NCI-H345 (cell line): ENCODE results near the gene RAB3A.
A peak's percentile ranks its signal among the peaks of the same experiment; 100 is the strongest.
"Not testable (repeated sequence)": the region's sequence is repeated elsewhere in the genome, so short reads cannot be mapped to it uniquely, and the experiment has no call there.

Experiments
- DNase-seq: peaks from one replicate; lab custom pipeline; 2025; lab: John Stamatoyannopoulos, UW

RAB3A gene

DNA sequence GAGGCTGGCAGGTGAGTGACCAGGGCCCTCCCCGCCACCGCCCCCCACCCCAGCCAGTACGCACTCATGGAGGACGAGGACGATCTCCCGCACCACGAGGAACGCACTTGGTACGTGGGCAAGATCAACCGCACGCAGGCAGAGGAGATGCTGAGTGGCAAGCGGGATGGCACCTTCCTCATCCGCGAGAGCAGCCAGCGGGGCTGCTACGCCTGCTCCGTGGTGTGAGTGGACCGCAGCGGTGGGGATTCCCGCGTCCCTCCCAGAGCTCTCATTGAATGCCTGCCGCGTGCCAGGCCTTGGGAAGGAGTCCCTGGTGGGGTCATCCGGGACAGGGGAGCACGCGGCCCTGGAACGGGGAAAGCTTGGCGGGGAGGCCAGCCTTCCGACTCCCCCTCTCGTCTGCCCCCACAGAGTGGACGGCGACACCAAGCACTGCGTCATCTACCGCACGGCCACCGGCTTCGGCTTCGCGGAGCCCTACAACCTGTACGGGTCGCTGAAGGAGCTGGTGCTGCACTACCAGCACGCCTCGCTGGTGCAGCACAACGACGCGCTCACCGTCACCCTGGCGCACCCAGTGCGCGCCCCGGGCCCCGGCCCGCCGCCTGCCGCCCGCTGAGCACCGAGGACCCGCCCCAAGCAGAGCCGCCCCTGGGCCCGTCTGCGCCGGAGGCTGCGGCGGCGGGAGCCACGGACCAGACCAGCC is 35.0 kb downstream of the RAB3A start:
- DNase-seq, result no peak

DNA sequence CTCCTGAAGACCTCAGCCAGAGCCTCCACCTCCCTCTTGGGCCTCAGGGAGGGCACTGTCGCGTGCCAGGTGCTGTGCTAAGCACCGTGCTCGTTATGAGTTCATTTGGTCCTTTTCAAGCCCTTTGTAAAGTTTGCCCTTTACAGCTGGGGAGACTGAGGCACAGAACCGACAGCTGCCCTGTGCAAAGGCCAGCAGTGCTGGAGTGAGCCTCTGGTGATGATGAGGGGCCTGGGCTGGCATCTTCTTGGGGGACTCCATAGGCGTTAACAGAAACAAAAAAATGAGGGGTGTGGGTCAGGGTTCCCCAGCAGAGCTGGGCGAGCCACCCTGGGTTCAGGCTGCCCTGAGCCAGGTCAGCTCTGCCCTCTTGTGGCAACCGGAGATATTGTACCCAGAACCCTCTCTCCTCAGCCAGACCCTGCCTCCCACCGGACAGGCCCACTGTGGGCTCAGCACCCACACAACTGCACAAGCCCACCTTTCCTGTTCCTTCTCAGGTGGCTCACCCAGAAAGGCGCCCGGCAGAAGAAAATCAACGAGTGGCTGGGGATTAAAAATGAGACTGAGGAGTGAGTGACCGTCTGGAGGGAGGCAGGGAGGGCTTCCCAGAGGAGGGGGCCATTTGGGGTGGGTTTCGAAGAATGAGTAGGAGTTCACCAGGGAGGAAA is 35.7 kb downstream of the RAB3A start:
- DNase-seq, result peak; percentile 5

DNA sequence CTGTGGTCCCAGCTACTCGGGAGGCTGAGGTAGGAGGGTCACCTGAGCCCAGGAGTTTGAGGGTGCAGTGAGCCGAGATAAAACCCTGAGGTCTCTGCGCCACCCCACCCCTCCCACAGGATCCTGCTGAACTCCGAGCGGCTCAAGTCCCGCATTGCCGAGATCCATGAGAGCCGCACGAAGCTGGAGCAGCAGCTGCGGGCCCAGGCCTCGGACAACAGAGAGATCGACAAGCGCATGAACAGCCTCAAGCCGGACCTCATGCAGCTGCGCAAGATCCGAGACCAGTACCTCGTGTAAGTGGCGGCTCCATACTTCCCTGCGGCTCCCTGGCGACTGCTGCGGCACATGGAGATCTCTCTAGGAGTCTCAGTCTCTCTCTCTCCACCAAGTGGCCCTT is 36.8 kb downstream of the RAB3A start:
- DNase-seq, result no peak

- no peak for DNase-seq
These were observed 37.9 kb downstream of the RAB3A start for GRCh38 chr19:18165794-18166544.

DNA sequence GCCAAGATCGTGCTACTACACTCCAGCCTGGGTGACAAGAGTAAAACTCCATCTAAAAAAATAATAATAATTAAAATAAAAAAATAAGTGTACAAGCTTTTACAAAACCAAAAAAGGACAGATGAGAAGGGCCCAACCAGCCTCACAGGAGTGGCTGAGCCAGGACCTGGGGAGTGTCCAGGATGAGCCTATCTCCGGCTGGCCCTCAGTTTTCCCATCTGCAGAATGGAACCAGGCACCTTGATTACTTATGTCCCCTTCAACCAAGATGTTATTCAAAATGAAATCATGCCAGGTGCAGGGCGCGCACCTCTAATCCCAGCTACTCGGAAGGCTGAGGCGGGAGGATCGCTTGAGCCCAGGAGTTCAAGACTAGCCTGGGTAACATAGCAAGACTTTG is 39.8 kb downstream of the RAB3A start:
- DNase-seq, result no peak

DNA sequence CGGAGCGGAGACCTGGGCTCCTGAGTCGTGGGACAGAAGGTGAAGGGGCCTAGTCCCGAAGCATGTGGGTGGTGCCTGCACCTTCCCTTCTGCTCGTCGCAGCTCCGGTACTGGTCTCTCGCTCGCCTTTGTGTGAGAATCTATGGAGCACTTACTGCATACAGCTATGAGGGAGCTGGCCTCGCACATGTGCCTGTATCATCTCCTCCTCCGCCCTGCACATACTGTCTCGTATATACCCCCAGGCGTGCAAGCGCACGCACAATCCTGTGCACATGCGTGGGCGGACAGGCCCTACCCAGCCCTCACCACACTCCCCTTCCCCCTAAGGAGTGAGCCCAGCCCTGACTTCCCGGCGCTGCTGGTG is 42.2 kb downstream of the RAB3A start:
- no peak for DNase-seq

GRCh38 chr19:18160971-18161635 is 42.7 kb downstream of the RAB3A start:
- DNase-seq, result no peak

DNA sequence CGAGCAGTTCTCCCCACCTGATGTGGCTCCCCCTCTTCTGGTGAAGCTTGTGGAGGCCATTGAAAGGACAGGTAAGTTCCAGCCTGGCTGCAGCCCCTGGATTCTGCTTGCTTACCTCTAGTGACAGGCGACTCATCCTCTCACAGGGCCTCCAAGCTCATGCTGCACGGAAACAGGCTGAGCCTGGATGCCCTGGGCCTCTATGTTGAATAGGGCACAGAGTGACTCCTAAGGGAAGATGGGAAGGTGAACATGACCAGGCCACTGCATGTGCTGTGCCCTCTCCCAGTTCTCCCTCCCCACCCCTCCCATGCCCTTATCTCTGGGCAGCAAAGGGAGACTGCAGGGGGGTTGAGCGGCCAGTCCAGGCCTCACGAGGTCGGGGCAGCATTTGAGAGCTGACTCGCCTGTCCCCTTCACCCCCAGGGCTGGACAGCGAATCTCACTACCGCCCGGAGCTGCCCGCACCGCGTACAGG is 43.3 kb downstream of the RAB3A start:
- DNase-seq, result no peak

- DNase-seq, result no peak
These were observed 44.0 kb downstream of the RAB3A start for GRCh38 chr19:18159810-18160209.

DNA sequence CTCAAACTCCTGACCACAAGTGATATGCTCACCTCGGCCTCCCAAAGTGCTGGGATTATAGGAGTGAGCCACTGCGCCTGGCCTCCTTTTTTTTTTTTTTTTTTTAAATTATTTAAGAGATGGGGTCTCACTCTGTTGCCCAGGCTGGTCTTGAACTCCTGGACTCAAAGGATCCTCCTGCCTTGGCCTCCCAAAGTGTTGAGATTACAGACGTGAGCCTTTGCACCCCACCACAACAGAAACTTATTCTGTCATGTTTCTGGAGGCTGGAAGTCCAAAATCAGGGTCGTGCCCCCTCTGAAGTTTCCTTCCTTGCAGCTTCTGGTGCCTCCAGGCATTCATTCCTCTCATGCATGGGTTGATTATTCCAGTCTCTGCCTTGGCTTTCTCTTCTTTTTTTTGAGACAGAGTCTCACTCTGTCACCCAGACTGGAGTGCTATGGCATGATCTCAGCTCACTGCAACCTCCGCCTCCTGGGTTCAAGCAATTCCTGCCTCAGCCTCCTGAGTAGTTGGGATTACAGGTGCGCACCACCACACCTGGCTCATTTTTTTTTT is 44.7 kb downstream of the RAB3A start:
- DNase-seq, result not testable (repeated sequence)

DNA sequence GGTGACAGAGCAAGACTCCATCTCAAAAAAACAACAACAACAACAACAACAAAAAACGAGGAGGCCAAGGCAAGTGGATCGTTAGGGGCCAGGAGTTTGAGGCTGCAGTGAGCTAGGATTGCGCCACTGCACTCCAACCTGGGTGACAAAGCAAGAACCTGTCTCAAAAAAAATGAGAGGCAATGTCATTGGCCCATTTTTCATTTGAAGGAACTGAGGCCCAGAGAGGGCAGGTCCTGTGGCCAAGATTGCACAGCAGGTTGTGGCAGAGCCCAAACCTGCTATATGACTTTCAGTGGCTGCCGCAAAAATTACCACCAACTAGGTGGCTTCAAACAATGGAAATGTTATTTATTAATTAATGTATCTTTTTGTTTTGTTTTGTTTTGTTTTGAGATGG is 45.4 kb downstream of the RAB3A start:
- DNase-seq, result no peak

GRCh38 chr19:18157465-18158063 is 46.3 kb downstream of the RAB3A start:
- DNase-seq, result peak; percentile 87

GRCh38 chr19:18156841-18157464 is 46.9 kb downstream of the RAB3A start:
- peak; percentile 82 for DNase-seq

GRCh38 chr19:18156268-18156667 is 47.6 kb downstream of the RAB3A start:
- DNase-seq, result no peak

DNA sequence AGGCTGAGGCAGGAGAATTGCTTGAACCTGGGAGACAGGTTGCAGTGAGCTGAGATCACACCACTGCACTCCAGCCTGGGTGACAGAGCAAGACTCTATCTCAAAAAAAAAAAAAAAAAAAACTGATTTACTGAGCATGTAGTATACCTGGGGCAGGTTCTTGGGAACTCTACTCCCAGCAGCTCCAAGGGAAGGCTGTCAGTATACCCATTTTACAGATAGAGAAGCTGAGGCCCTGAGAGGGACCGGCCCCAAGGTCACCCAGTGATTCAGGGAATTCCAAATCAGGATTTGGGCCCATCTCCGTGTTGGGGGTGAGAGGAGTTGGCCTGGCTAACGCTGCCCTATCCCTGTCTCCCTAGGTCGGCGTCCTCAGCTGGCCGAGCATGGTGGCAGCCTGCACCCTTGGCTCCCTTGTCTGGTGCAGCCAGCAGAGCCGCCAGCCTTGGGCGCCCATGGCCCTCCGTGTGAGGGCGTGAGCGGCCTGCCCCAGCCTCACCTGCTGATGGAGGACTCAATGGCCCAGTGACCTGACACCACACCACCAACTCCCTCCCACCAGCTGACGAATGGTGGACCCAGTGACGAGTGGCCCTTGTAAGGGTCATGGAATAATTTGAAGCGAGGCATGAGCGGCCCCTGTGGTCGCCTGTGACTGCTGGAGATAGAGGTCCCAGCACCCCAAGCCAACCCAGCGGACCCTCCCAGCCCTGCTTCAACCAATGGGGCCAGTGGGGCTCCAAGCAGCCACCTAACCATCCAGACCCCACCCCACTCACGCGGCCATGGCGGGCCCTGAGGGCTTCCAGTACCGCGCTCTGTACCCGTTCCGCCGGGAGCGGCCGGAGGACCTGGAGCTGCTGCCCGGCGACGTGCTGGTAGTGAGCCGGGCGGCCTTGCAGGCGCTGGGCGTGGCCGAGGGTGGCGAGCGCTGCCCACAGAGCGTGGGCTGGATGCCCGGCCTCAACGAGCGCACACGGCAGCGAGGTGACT is 48.5 kb downstream of the RAB3A start:
- no peak for DNase-seq

- DNase-seq, result no peak
These were observed 50.2 kb downstream of the RAB3A start for GRCh38 chr19:18153556-18154134.

DNA sequence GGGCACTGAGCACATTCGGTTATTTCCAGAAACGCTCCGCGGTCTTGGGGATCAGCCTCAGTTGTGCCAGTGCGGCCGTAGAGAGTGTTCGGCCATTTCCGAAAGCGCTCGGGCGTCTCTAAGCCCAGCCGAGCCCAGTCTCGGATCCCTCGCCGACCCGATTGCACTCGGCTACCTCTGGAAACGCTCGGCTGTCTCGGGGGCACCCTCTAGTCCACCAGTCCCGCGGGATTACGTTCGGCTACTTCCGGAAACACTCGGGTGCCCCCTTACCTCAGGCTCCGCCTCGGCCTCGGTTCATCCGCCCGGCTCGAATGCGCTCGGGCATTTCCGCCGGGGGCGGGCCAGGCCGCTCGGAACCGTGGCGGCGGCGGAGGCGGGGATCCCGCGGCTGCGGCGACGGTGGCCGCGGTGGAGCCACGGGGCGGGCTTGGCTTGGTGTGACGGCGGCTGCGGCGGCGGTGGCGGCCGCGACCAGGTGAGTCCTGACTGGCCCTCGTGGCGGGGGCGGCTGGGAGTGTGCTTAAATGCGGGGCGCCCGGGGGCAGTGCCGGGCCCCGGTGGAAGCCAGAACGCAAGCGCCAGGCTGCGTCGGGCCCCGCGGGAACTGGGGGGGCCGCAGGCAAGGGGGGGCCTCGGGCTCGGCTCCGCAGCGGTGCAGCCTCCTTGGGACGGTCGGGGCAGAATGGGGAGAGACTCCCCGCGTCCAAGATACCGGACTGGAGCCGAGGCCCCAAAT is 50.9 kb downstream of the RAB3A start, which contains the start of gene PIK3R2:
PIK3R2 (plus strand) TSS at position 347 of the 739 bp plus-strand sequence. CDS start 2,717 bp downstream, outside the sequence.
- peak; percentile 98 for DNase-seq

DNA sequence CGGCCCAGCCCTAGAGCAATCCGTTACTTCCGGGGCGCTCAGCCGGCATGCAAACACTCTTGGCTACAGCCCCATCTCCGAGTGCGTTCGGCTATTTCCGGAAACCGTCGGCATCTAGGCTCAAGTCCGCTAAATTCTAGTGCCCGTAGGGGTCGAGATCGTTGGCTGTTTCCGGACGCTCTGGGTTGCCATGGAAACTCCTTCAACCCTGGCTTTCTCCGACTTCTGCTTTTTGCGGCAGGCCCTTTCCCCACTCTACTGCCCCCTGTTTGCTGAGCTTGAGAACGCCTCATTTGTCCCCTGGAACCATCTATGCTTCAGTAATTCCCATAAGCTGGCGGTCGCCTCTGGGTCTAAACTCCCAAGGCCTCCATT is 51.4 kb downstream of the RAB3A start:
- DNase-seq, result peak; percentile 91
